EL (cell line): ENCODE results near the gene ARHGEF40.
A peak's percentile ranks its signal among the peaks of the same experiment; 100 is the strongest.

Experiments used
- DNase-seq: peaks from one replicate; pipeline ENCODE4 v3.0.0-alpha.2; 2016

The ARHGEF40 gene

DNA sequence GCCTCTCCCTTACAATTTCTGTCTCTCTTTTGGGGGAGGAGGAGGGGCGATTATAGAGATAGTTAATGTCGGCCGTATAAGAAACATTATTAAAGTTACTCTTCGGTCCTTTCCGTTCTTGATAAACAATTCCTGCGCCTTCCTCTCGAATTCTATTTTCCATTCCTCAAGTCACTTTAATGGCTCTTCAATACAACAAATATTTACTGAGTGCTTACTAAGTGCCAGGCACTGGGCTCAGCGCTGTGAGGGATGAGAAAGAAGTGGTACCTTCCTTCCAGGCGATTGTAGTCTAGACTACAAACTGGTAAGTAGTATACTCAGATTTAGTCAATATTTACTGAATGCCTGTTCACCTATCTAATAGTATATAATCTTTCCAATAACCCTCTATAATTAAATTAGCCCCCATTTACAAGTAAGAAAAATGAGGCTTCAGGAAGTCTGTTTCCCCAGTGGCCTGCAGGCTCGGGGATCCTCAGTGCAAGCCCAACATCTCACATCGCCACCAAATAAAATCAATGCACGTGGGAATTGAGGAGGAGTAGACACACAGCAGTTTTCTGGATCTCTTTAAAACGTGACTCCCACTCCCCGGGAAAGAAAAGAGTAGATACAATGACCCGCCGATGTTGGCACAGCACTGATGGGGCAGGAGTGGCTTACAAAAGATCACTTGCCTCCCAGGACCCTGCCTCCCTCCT is 28.9 kb downstream of the ARHGEF40 start:
- DNase-seq: no peak

DNA sequence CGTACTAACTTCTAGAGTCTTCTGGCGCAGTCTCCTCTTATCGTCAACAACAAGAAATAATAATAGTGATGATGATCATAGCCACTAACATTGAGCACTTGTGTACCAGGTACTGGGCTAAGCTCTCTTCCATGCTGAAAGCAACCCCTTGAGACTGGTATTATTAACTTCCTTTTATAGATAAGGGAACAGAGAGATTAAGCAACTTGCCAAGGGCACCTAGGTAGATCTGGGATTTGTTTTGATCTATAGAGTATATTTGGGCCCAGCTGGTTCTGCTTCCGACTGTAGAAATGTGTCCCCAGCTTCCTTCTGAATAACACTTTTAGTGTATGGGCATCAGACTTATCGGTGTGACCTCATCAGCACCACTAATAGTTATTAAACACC is 29.5 kb downstream of the ARHGEF40 start:
- no peak for DNase-seq

GRCh38 chr14:21100931-21101330 is 30.8 kb downstream of the ARHGEF40 start, which contains the start of gene TMEM253:
Gene TMEM253, plus strand, starts transcription at chr14:21101066. Its CDS starts 278 bp downstream, at chr14:21101344.
- DNase-seq: no peak

- no peak for DNase-seq
Observed at GRCh38 chr14:21101802-21102413, 31.8 kb downstream of the ARHGEF40 start.

GRCh38 chr14:21102521-21103410 is 32.7 kb downstream of the ARHGEF40 start:
- DNase-seq: no peak

DNA sequence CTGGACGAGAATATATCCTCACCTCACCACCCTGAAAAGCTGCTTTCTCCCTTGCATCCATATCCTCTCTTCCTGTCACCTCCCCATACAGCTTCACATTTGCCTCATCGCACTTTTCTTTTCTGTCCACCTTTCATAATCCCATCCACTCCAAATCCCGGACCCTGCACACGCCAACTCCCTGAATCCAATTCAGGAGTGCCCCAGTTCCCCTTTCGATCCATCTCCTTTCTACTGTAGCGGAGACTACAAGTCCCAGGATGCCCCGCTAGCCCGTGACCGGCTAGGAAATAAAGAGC is 33.3 kb downstream of the ARHGEF40 start:
- no peak for DNase-seq

DNA sequence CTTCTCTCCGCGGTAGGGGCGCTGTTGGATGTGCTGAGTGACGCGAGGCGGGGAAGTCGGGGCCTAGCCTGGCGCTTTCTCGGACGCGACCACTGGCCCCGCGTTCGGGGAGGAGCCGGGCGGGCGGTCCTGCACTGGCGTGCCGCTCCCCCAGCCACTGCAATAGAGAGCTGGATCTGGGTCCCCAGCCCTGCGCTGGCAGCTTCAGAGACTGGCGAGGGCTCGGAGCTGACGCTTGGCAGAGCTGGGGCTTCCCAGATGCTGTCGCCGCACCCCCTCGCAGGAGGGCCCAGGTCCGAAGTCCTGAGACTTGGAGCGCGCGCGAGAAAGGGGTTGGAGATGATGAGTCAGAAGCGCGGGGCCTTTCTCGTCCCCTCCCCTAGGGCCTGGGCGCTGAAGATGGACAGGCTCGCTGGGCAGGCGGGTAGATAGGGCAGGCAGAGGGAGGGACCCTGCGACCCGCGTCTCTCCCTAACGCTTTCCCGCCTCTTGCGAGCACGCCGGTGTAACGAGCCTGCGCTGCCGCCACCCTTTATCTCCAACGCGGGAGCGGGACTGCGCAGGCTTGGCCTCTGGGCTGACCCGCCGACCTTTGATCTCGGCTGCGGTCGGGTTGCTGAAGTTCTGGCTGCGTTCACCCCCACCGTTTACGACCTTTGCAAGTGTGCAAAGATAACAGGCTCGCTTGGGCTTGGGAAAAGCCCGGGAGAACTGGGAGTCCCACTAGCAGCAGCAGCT is 33.8 kb downstream of the ARHGEF40 start:
- DNase-seq: peak; percentile 98

- peak; percentile 81 for DNase-seq
Observed at GRCh38 chr14:21104448-21105060, 34.5 kb downstream of the ARHGEF40 start.

- no peak for DNase-seq
Observed at GRCh38 chr14:21105095-21105494, 35.0 kb downstream of the ARHGEF40 start.

- DNase-seq: no peak
Observed at GRCh38 chr14:21106176-21106497, 36.0 kb downstream of the ARHGEF40 start.

DNA sequence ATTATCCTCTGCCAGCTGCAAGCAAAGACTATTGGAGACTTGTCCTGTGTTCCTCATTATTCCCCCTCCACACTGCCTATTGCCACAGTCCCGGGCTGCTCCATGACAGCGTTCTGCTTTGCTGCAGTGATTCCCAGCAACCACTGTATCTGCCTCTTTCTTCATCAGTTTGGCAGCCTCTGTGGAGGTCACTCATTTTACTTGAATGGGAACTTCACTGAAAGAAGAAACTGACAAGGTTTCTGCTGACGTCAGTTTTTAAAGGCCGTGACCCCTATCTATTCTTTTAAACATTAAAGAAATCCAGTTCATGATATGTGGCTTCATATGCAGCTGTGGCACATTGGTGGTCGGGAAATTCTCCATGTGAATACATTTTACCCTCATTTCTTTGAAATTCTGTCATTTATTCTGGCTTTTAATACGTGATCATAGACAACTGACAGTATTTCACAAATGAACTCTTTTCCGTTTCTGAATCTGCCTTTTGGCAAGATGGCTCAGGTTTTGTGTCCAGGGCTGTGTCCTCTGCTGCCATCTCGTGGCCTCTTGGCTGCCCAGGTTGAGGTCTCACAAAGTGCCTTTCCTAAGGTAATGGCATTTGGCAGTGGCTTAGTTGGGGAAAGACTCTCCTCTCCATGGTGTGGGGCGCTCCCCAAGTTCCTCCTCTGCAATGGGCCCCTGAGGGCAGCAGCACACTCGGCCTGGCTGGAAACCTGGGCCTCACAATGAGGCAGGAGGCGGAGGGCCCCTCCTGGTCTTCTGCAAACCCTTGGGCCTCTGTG is 36.6 kb downstream of the ARHGEF40 start:
- peak; percentile 77 for DNase-seq

- peak; percentile 32 for DNase-seq
Observed at GRCh38 chr14:21107283-21107800, 37.2 kb downstream of the ARHGEF40 start.

- DNase-seq: no peak
Observed at GRCh38 chr14:21108791-21109190, 38.7 kb downstream of the ARHGEF40 start.

DNA sequence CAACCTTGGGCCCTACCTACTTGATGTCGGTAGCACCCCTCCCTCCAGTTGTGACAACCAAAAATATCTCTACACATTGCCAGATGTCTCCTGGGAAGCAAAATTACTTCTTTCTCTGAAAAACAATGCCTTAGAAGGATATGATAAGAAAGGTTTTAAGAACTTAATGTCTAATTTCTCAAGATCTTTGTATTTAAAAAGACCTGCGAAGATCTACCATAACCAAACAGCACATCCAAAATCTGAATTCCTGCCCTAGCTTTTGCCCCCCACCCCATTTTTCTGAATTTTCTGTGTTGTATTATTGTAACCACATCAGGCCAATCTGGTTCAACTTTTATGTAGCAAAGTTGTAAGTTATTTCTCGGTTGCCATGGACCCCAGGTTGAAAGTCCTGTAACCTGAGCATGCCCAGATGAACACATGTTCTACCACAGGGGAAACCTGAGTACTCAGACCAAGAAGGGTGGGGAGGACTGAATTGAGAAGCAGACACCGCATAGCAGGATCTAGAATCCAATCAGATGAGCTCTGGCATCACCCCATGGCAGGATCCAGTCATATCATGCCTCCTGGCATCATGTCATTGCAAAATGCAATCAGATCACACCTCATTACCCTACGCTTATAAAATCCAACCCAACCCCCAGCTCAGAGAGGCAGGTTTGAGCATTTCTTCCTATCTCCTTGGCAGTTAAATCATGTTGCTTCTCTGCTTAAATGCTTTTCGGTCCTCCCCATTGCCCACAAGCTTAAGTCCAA is 39.5 kb downstream of the ARHGEF40 start:
- DNase-seq: no peak

- no peak for DNase-seq
Observed at GRCh38 chr14:21112255-21112654, 42.2 kb downstream of the ARHGEF40 start.

GRCh38 chr14:21113369-21113768 is 43.3 kb downstream of the ARHGEF40 start:
- DNase-seq: no peak

- no peak for DNase-seq
Observed at GRCh38 chr14:21118933-21119332, 48.8 kb downstream of the ARHGEF40 start.

- DNase-seq: no peak
Observed at GRCh38 chr14:21120686-21121085, 50.6 kb downstream of the ARHGEF40 start.

- no peak for DNase-seq
Observed at GRCh38 chr14:21121122-21121521, 51.0 kb downstream of the ARHGEF40 start.

DNA sequence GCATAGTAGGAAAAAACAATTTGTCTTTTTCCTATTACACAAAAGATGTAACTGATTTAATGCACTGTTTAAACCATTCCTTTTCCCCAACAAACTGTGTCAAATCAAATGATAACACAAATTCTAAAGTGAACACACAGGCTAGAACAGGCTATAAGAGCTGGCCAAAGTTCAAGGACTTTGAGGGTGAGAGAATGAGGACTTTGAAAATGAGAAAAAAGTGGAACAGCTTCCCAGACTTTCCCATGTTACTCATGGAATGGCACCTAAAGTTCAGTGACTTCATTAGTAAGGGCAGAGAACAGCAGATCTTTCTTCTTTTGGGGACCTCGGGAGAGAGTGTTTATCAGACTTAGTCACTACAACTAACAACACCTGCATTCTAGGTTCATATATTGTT is 53.3 kb downstream of the ARHGEF40 start:
- DNase-seq: no peak

- DNase-seq: no peak
Observed at GRCh38 chr14:21133901-21134300, 63.8 kb downstream of the ARHGEF40 start.
